ENCODE data around the gene NR1H3. TPM values are rescaled to one million over a fixed set of nuclear protein-coding genes. Genes with fewer than 3 reads are reported as not detected.

NR1H3 gene
- total RNA-seq, 1 experiment from 2014 or later, result 44.8 TPM

DNA sequence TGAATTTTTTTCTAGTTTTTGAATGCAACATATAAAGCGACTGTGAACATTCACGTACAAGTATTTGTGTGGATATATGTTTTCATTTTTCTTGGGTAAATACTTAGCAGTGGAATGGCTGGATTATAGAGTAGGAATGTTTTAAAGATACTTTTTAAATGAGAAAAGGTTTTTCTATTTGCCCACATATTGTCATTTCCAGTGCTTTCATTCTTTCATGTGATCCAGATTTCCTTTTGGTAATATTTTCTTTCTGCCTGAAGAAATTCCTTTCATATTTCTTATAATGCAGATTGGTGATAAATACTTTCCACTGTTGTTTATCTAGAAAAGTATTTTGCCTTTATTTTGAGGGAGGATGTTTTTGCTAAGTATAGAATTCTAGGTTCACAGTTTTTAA is 35.1 kb upstream of the NR1H3 start:
- H3K27ac Mint-ChIP-seq (ENCODE audit: unreplicated experiment), result no peak overlapping the region

DNA sequence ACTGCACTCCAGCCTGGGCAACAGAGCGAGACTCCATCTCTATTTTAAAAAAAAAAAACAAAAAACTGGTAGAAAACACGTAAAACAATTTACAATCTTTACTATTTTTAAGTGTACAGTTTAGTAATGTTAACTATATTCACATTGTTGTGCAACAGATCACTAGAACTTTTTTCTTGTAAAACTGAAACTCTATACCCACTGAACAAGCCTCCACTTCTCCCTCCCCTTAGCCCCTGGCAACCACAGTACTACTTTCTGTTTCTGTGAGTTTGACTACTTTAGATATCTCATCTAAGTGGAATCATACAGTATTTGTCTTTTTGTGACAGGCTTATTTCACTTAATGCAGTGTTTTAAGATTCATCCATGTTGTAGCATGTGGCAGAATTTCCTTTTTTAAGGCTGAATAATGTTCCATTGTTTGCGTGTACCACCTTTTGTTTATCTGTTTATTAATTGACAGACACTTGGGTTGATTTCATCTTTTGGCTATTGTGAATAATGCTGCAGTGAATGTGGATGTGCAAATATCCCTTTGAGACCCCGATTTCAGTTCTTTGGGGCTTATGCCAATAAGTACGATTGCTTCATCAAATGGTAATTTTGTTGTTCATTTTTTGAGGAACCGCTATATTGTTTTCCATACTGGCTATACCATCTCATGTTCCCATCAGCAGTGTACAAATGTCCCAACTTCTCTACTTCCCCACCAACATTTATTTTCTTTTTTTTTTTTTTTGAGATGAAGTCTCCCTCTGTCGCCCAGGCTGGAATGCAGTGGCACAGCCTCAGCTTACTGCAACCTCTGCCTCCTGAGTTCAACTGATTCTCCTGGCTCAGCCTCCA is 32.0 kb upstream of the NR1H3 start:
- Mint-ChIP-seq H3K27ac (ENCODE audit: unreplicated experiment) (no peak overlapping the region), H3K9me3 (ENCODE audit: unreplicated experiment) (no peaks in the 10 kb centered on the region), H3K4me1 (ENCODE audit: low read depth, unreplicated experiment) (no peaks in the 10 kb centered on the region), H3K27me3 (ENCODE audit: insufficient read depth, unreplicated experiment) (no peaks in the 10 kb centered on the region), H3K36me3 (ENCODE audit: insufficient read depth, unreplicated experiment) (peaks cover 26% of the 10 kb centered on the region), H3K4me3 (ENCODE audit: unreplicated experiment) (no peak overlapping the region)
- ChIA-PET CTCF (no interaction called here), POLR2A (interaction anchor here (1.1 kb wide), 1 partner anchor 10 kb away, joined by 5 read pairs; no protein-coding TSS in a partner anchor)
- intact Hi-C loops (cut with micrococcal nuclease; ENCODE audit: unreplicated experiment), result no loop called here
- H3K36me3 ChIP-seq (ENCODE audit: control insufficient read depth, insufficient read depth, low read length), result no peaks in the 10 kb centered on the region
- no peaks in the 10 kb centered on the region for H3K9me3 ChIP-seq
- H3K27me3 ChIP-seq (replicated peaks; ENCODE audit: control insufficient read depth, insufficient read depth, low read length), result no peaks in the 10 kb centered on the region
- BruUV-seq (replicated peaks), result no TSS peak
- no peak overlapping the region for H3K4me3 ChIP-seq (ENCODE audit: low read depth, low read length)
- DNase-seq, result no peak
- H3K4me1 ChIP-seq, result no peaks in the 10 kb centered on the region
- TF ChIP-seq, protein P1, sequence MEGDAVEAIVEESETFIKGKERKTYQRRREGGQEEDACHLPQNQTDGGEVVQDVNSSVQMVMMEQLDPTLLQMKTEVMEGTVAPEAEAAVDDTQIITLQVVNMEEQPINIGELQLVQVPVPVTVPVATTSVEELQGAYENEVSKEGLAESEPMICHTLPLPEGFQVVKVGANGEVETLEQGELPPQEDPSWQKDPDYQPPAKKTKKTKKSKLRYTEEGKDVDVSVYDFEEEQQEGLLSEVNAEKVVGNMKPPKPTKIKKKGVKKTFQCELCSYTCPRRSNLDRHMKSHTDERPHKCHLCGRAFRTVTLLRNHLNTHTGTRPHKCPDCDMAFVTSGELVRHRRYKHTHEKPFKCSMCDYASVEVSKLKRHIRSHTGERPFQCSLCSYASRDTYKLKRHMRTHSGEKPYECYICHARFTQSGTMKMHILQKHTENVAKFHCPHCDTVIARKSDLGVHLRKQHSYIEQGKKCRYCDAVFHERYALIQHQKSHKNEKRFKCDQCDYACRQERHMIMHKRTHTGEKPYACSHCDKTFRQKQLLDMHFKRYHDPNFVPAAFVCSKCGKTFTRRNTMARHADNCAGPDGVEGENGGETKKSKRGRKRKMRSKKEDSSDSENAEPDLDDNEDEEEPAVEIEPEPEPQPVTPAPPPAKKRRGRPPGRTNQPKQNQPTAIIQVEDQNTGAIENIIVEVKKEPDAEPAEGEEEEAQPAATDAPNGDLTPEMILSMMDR (IDR thresholded peaks at IDR 0.05; ENCODE audit: insufficient read depth in 1 of 2, low read depth in 1 of 2, low read length in 1 of 2, severe bottlenecking in 1 of 2, unreplicated experiment in 1 of 2), result no peak

More for the DNA sequence above, 35.1 kb upstream of the NR1H3 start:
- H3K27me3 ChIP-seq (replicated peaks; ENCODE audit: control insufficient read depth, insufficient read depth, low read length), result no peaks in the 10 kb centered on the region
- 0 out of 2 replicates have a peak, but pooled peaks cover 6% of the 10 kb centered on the region for H3K4me1 ChIP-seq
- Mint-ChIP-seq H3K27me3 (ENCODE audit: insufficient read depth, unreplicated experiment) (no peaks in the 10 kb centered on the region), H3K4me3 (ENCODE audit: unreplicated experiment) (no peak overlapping the region), H3K9me3 (ENCODE audit: unreplicated experiment) (no peaks in the 10 kb centered on the region), H3K4me1 (ENCODE audit: low read depth, unreplicated experiment) (peaks cover 18% of the 10 kb centered on the region), H3K36me3 (ENCODE audit: insufficient read depth, unreplicated experiment) (peaks cover 17% of the 10 kb centered on the region)
- H3K9me3 ChIP-seq, result no peaks in the 10 kb centered on the region
- H3K36me3 ChIP-seq (ENCODE audit: control insufficient read depth, insufficient read depth, low read length), result peaks cover 3% of the 10 kb centered on the region
- CTCF ChIA-PET, result no interaction called here
- POLR2A ChIA-PET, result no interaction called here
- DNase-seq, result no peak
- BruUV-seq (replicated peaks), result no TSS peak
- TF ChIP-seq, protein P1 (IDR thresholded peaks at IDR 0.05; ENCODE audit: insufficient read depth in 1 of 2, low read depth in 1 of 2, low read length in 1 of 2, severe bottlenecking in 1 of 2, unreplicated experiment in 1 of 2), result no peak
- no peak overlapping the region for H3K4me3 ChIP-seq (ENCODE audit: low read depth, low read length)
- intact Hi-C loops (cut with micrococcal nuclease; ENCODE audit: unreplicated experiment), result no loop called here

DNA sequence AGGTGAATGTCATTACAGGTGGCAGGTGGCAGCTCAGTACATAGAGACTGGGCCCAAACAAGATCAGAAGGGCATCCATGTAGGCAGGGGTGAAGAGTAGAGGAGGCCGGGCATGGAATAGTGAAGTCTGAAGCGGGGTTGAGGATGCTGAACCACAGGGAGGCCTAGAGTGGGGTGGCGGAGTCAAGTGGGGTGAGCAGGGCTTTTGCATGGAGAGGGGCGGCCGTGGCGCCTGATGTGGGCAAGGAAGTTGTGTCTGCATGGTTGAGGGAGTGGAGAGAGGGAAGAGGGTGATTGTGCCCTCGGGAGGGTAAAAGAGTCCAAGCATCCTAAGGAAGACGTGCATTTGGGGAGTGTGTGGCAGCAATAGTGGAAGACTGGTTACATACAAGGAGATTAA is 28.6 kb upstream of the NR1H3 start:
- ChIA-PET POLR2A (no interaction called here), CTCF (no interaction called here)
- Histone ChIP-seq H3K27me3 (replicated peaks; ENCODE audit: control insufficient read depth, insufficient read depth, low read length) (no peaks in the 10 kb centered on the region), H3K4me1 (peaks cover 12% of the 10 kb centered on the region), H3K9me3 (no peaks in the 10 kb centered on the region), H3K36me3 (ENCODE audit: control insufficient read depth, insufficient read depth, low read length) (no peaks in the 10 kb centered on the region), H3K4me3 (ENCODE audit: low read depth, low read length) (no peak overlapping the region)
- intact Hi-C loops (cut with micrococcal nuclease; ENCODE audit: unreplicated experiment), result no loop called here
- no peak overlapping the region for H3K27ac Mint-ChIP-seq (ENCODE audit: unreplicated experiment)
- no peaks in the 10 kb centered on the region for H3K27me3 Mint-ChIP-seq (ENCODE audit: insufficient read depth, unreplicated experiment)
- TF ChIP-seq, protein P1 (IDR thresholded peaks at IDR 0.05; ENCODE audit: insufficient read depth in 1 of 2, low read depth in 1 of 2, low read length in 1 of 2, severe bottlenecking in 1 of 2, unreplicated experiment in 1 of 2), result no peak
- H3K4me1 Mint-ChIP-seq (ENCODE audit: low read depth, unreplicated experiment), result peaks cover 4% of the 10 kb centered on the region
- BruUV-seq (replicated peaks), result no TSS peak
- no peak overlapping the region for H3K4me3 Mint-ChIP-seq (ENCODE audit: unreplicated experiment)
- no peak for DNase-seq
- no peaks in the 10 kb centered on the region for H3K9me3 Mint-ChIP-seq (ENCODE audit: unreplicated experiment)
- H3K36me3 Mint-ChIP-seq (ENCODE audit: insufficient read depth, unreplicated experiment), result peaks cover 31% of the 10 kb centered on the region

Measured in Caco-2 (cell line).